ENCODE measurements around the gene WNT3. TPM values are rescaled to one million over a fixed set of nuclear protein-coding genes. Genes with fewer than 3 reads are reported as not detected.

Gene WNT3
- total and polyA plus RNA-seq, 10 of the 15 experiments (the other 5 are each of a cell fraction or from before 2014, with no cell fraction given): 0.01 to 0.03 TPM; not detected in 8

DNA sequence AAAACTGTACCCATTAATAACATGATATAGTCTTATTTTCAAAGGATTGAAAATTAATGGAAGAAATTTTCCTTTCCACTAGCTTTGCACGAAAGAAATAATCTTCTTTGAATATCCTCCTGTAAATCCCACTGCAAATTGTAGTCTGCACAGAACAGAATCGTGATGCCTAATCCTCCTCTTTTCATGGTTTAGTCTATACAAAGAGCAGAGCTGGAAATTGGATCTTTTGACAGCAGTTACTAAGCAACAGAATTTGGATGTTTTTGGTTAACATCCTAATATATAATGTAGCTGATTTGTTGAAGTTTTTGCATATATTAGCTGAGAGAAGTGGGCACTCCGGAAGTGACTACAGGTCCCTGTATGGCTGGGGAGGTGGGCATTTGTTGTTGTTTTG is 98.6 kb downstream of the WNT3 start:
- no peak for DNase-seq (ENCODE audit: low read depth, low spot score)
- Histone ChIP-seq H3K4me3 (no peak overlapping the region), H3K4me2 (ENCODE audit: control insufficient read depth, insufficient read depth) (no peak overlapping the region), H3K27ac (ENCODE audit: control insufficient read depth, insufficient read depth) (no peak overlapping the region), H3K9ac (ENCODE audit: control insufficient read depth, insufficient read depth, low read length) (no peak overlapping the region), H3K36me3 (ENCODE audit: control insufficient read depth in 2 of 2, insufficient read depth in 2 of 2, low read length in 1 of 2) (peaks cover 4 to 5% of the 10 kb centered on the region in 2 experiments; a peak in 2 of 4 replicates), H3K9me3 (replicated peaks; ENCODE audit: control insufficient read depth, insufficient read depth, low read length) (no peaks in the 10 kb centered on the region), H2AFZ (ENCODE audit: control insufficient read depth, low read depth, low read length) (no peak overlapping the region), H3K27me3 (replicated peaks in 1 of 2; ENCODE audit: control insufficient read depth in 2 of 2, insufficient read depth in 2 of 2, low read length in 1 of 2) (no peaks in the 10 kb centered on the region), H3K79me2 (ENCODE audit: control insufficient read depth, insufficient read depth, low read length) (no peaks in the 10 kb centered on the region), H3K4me1 (ENCODE audit: control insufficient read depth, insufficient read depth, low read length) (0 out of 2 replicates have a peak, but pooled peaks cover 3% of the 10 kb centered on the region), H4K20me1 (ENCODE audit: control insufficient read depth, insufficient read depth) (no peaks in the 10 kb centered on the region)
- intact Hi-C loops (cut with micrococcal nuclease; ENCODE audit: unreplicated experiment): no loop called here
- in situ Hi-C loops (cut with MboI): no loop called here
- BruUV-seq (replicated peaks): no TSS peak
- WGBS (ENCODE audit: insufficient coverage, insufficient replicate concordance, low lambda C conversion rate, missing lambda C conversion rate): 97% methylated on average over 3 of the region's 3 CpGs
- RAD21 ChIA-PET (ENCODE audit: unreplicated experiment): no interaction called here
- ATAC-seq: no peak
- CTCF ChIA-PET: no interaction called here
- TF ChIP-seq MYC (IDR thresholded peaks at IDR 0.05; ENCODE audit: insufficient read depth, insufficient read length, insufficient replicate concordance, low read length, severe bottlenecking): no peak
- TF ChIP-seq SPI1 (IDR thresholded peaks at IDR 0.05; ENCODE audit: borderline replicate concordance, insufficient read depth, low read depth, low read length): no peak
- no peak for TF ChIP-seq KLF5 (IDR thresholded peaks at IDR 0.05; ENCODE audit: partially characterized antibody)
- TF ChIP-seq, protein P1, sequence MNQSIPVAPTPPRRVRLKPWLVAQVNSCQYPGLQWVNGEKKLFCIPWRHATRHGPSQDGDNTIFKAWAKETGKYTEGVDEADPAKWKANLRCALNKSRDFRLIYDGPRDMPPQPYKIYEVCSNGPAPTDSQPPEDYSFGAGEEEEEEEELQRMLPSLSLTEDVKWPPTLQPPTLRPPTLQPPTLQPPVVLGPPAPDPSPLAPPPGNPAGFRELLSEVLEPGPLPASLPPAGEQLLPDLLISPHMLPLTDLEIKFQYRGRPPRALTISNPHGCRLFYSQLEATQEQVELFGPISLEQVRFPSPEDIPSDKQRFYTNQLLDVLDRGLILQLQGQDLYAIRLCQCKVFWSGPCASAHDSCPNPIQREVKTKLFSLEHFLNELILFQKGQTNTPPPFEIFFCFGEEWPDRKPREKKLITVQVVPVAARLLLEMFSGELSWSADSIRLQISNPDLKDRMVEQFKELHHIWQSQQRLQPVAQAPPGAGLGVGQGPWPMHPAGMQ (IDR thresholded peaks at IDR 0.05; ENCODE audit: borderline replicate concordance): no peak
- TF ChIP-seq ESRRA (IDR thresholded peaks at IDR 0.05; ENCODE audit: low read length): no peak
- no peak for TF ChIP-seq MYB (IDR thresholded peaks at IDR 0.05; ENCODE audit: borderline replicate concordance, low read depth, low read length)
- no peak for TF ChIP-seq GABPA (IDR thresholded peaks at IDR 0.05; ENCODE audit: low read depth)
- TF ChIP-seq ZBED1 (IDR thresholded peaks at IDR 0.05; ENCODE audit: borderline replicate concordance): no peak
- TF ChIP-seq STAT3 (IDR thresholded peaks at IDR 0.05; ENCODE audit: low read depth, low read length): no peak
- TF ChIP-seq NR2C2 (IDR thresholded peaks at IDR 0.05; ENCODE audit: borderline replicate concordance, control insufficient read depth, insufficient read length, low read depth): no peak
- TF ChIP-seq MEF2A (IDR thresholded peaks at IDR 0.05; ENCODE audit: insufficient read depth, low read depth, low read length): no peak
- TF ChIP-seq ETV6 (conservative IDR thresholded peaks at IDR 0.05 in 1 of 2, IDR thresholded peaks at IDR 0.05 in 1 of 2; ENCODE audit: borderline replicate concordance in 1 of 2, low read depth in 1 of 2): no peak
- TF ChIP-seq ZNF207 (IDR thresholded peaks at IDR 0.05; ENCODE audit: borderline replicate concordance): no peak
- TF ChIP-seq, protein P2, sequence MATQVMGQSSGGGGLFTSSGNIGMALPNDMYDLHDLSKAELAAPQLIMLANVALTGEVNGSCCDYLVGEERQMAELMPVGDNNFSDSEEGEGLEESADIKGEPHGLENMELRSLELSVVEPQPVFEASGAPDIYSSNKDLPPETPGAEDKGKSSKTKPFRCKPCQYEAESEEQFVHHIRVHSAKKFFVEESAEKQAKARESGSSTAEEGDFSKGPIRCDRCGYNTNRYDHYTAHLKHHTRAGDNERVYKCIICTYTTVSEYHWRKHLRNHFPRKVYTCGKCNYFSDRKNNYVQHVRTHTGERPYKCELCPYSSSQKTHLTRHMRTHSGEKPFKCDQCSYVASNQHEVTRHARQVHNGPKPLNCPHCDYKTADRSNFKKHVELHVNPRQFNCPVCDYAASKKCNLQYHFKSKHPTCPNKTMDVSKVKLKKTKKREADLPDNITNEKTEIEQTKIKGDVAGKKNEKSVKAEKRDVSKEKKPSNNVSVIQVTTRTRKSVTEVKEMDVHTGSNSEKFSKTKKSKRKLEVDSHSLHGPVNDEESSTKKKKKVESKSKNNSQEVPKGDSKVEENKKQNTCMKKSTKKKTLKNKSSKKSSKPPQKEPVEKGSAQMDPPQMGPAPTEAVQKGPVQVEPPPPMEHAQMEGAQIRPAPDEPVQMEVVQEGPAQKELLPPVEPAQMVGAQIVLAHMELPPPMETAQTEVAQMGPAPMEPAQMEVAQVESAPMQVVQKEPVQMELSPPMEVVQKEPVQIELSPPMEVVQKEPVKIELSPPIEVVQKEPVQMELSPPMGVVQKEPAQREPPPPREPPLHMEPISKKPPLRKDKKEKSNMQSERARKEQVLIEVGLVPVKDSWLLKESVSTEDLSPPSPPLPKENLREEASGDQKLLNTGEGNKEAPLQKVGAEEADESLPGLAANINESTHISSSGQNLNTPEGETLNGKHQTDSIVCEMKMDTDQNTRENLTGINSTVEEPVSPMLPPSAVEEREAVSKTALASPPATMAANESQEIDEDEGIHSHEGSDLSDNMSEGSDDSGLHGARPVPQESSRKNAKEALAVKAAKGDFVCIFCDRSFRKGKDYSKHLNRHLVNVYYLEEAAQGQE (IDR thresholded peaks at IDR 0.05; ENCODE audit: low read depth, low read length): no peak
- TF ChIP-seq, protein P3, sequence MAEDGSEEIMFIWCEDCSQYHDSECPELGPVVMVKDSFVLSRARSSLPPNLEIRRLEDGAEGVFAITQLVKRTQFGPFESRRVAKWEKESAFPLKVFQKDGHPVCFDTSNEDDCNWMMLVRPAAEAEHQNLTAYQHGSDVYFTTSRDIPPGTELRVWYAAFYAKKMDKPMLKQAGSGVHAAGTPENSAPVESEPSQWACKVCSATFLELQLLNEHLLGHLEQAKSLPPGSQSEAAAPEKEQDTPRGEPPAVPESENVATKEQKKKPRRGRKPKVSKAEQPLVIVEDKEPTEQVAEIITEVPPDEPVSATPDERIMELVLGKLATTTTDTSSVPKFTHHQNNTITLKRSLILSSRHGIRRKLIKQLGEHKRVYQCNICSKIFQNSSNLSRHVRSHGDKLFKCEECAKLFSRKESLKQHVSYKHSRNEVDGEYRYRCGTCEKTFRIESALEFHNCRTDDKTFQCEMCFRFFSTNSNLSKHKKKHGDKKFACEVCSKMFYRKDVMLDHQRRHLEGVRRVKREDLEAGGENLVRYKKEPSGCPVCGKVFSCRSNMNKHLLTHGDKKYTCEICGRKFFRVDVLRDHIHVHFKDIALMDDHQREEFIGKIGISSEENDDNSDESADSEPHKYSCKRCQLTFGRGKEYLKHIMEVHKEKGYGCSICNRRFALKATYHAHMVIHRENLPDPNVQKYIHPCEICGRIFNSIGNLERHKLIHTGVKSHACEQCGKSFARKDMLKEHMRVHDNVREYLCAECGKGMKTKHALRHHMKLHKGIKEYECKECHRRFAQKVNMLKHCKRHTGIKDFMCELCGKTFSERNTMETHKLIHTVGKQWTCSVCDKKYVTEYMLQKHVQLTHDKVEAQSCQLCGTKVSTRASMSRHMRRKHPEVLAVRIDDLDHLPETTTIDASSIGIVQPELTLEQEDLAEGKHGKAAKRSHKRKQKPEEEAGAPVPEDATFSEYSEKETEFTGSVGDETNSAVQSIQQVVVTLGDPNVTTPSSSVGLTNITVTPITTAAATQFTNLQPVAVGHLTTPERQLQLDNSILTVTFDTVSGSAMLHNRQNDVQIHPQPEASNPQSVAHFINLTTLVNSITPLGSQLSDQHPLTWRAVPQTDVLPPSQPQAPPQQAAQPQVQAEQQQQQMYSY (CRISPR knock-in tag; IDR thresholded peaks at IDR 0.05): no peak
- no peak for TF ChIP-seq POLR2A (IDR thresholded peaks at IDR 0.05; ENCODE audit: low read depth, low read length)
- POLR2A ChIA-PET: interaction anchor here (0.5 to 1.1 kb wide), 2 partner anchors 13 to 576 kb away, joined by 3 to 5 read pairs; no protein-coding TSS in a partner anchor
- SMC1A ChIA-PET (ENCODE audit: uncharacterized antibody, unreplicated experiment): interaction anchor here (0.6 to 0.9 kb wide), 2 partner anchors 610 to 935 kb away, joined by 3 read pairs; no protein-coding TSS in a partner anchor
- no peak for FAIRE-seq

Data from GM12878 (cell line).